Astrocyte of the spinal cord (primary cell): Measurements from ENCODE around the gene EMILIN3.

ENCODE experiments used
- DNase-seq: peaks from one replicate; pipeline ENCODE4 v3.0.0; 2011; ENCODE audit warnings: low read depth, low spot score
- H3K4me3 ChIP-seq: 2 replicates; pipeline ENCODE4 v1.5.1; 2011; ENCODE audit warnings: low read depth, mild to moderate bottlenecking, low read length, moderate library complexity
- in situ Hi-C: cut with HindIII; loops from 2 replicates; pipeline ENCODE4 v1.10.0; 2017; ENCODE audit warnings: low sequenced_read_pairs
- TF ChIP-seq, protein P1 (sequence below): IDR thresholded peaks from 2 replicates; pipeline ENCODE4 v1.5.1; 2012; ENCODE audit warnings: low read depth, mild to moderate bottlenecking, low read length, inconsistent platforms

Gene EMILIN3

DNA sequence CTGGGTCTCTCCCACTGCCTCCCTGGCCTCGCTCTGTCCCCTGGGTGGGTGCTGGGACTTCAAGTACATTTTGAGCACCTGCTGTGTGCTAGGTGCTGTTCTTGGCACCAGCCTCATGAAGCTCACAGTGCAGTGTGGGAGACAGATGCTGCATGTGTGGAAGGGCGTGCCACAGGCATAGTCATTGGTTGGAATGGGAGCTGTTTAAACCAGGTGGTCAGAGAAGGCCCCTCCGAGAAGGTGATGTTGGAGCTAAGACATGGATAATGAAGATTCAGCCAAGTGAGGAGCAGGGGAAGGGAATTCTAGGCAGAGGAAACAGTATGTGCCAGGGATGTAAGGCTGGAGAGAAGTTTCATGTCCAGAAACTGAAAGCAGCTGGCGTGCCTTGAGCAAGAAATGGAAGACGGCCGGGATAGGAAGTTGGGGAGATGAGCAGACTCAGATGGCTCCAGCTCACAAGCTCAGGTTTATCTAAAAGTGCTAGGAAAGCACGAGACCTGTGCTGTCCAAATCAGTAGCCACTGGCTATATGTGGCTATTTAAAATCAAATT lies 16.1 kb downstream of the EMILIN3 start:
- in situ Hi-C loops = no loop called here
- TF ChIP-seq, protein P1, sequence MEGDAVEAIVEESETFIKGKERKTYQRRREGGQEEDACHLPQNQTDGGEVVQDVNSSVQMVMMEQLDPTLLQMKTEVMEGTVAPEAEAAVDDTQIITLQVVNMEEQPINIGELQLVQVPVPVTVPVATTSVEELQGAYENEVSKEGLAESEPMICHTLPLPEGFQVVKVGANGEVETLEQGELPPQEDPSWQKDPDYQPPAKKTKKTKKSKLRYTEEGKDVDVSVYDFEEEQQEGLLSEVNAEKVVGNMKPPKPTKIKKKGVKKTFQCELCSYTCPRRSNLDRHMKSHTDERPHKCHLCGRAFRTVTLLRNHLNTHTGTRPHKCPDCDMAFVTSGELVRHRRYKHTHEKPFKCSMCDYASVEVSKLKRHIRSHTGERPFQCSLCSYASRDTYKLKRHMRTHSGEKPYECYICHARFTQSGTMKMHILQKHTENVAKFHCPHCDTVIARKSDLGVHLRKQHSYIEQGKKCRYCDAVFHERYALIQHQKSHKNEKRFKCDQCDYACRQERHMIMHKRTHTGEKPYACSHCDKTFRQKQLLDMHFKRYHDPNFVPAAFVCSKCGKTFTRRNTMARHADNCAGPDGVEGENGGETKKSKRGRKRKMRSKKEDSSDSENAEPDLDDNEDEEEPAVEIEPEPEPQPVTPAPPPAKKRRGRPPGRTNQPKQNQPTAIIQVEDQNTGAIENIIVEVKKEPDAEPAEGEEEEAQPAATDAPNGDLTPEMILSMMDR = no peak
- H3K4me3 ChIP-seq = no peak overlapping the region
- no peak for DNase-seq

DNA sequence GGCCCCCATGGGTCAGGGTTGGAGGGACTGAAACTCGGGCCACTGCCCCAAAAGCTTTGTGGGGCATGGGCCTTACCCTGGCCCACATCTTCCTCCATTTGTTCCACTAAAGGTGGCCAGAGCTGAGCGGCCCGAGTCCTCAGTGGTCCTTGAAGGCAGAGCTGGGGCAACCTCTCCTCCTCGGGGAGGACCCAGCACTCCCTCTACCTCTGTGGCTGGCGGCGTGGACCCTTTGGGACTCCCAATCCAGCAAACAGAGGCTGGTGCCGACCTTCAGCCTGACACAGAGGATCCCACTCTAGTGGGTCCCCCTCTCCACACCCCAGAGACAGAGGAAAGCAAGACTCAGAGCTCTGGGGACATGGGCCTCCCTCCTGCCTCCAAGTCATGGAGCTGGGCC lies 16.7 kb downstream of the EMILIN3 start:
- TF ChIP-seq, protein P1 = no peak
- in situ Hi-C loops = no loop called here
- no peak overlapping the region for H3K4me3 ChIP-seq
- DNase-seq = no peak

DNA sequence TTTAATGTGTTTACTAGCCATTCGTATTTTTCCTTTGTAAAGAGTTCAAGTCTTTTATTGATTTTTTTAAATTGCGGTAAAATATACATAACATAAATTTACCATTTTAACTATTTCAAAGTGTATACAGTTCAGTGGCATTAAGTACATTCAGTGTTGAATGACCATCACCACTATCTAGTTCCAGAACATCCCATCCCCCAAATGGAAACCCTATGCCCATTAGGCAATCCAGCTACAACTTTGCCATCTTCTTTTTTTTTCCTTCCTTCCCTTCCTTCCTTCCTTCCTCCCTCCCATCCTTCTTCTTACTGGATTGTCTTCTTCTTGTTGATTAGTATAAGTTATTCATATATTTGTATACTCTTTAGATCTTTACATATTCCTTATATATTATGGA lies 17.4 kb downstream of the EMILIN3 start:
- in situ Hi-C loops = no loop called here
- DNase-seq = no peak
- TF ChIP-seq, protein P1 = no peak
- H3K4me3 ChIP-seq = no peak overlapping the region

DNA sequence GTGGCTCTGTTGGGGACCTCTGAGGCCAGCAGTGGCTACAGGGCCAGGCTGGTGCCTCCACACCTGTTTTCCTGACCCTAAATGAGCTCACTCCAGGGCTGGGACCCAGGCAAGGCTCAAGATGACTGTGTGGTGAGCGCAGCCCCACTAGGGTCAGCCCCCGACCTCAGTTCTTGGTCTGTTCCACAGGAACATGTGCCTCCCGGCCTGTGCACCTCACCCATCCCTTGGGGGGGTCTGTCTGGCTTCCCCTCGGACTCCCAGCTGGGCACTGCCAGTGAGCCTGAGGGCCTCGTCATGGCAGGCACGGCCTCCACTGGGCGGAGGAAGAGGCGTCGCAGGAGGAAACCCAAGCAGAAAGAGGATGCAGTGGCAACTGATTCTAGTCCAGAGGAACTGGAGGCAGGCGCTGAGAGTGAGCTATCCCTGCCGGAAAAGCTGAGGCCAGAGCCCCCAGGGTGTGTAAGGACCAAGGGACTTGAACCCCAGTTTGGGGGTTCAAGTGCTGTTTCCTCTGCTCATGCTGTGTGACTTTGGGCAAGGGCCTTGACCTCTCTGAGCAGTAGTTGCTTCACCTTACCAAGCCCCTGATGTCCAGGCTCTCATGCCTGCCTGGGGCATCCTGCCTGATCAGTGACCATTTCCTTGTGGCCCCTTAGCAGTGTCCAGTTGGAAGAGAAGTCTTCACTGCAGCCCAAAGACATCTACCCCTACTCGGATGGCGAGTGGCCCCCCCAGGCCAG lies 18.0 kb downstream of the EMILIN3 start:
- TF ChIP-seq, protein P1 = no peak
- in situ Hi-C loops = no loop called here

DNA sequence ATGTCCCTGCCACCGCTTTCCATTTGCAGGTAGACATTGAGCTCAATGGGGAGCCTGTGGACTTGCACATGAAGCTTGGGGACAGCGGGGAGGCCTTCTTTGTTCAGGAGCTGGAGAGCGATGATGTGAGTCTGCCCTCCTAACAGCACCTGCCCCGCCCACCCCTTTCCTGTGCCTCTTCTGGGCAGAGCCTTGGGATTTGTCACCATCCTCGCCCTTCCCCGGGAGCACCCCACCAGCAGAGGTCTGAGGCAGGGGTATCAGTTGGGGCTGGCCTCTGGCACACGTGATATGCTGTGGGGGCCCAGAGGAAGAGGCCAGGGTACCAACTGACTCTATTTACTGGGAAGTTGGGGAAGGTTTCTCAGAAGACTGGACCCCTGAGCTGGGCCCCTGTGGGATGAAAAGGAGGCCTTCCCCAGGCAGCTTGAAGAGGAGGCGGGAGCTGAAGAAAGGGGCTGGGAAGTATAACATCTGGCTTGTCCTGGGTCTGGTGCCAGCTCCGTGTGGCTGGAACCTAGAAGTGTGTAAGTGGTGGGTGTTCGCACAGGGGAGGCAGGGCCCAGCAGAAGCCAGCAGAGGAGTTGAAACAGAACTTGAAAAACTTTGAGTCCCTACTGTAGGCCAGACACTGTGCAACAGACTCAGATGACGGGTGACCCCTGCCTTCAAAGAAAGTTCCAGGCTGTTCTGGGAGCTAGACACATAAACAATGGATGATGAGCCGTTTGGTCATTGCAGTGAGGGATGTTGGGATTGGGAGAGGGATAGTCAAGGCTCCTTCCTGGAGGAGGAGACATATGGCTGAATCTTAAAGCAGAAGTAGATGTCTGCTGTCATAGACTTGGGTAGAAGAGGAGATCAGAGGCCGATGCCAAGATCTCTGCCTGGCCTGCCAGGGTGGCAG lies 18.8 kb downstream of the EMILIN3 start:
- no peak overlapping the region for H3K4me3 ChIP-seq
- in situ Hi-C loops = no loop called here
- DNase-seq = no peak
- TF ChIP-seq, protein P1 = no peak

More for the DNA sequence above, 18.0 kb downstream of the EMILIN3 start:
- H3K4me3 ChIP-seq = no peak overlapping the region
- no peak for DNase-seq

DNA sequence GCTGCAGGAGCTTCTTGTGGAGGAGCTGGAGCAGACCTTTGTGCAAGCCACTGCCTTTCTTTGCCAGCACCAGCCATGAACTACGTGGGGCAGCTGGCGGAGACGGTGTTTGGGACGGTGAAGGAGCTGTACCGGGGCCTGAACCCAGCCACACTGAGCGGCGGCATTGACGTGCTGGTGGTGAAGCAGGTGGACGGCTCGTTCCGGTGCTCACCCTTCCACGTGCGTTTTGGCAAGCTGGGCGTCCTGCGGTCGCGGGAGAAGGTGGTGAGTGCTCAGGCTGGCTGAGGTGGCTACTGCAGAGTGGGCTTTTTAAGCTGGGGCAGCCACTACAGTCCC lies 20.9 kb downstream of the EMILIN3 start:
- TF ChIP-seq, protein P1 = no peak
- no peak for DNase-seq
- H3K4me3 ChIP-seq = no peak overlapping the region
- in situ Hi-C loops = no loop called here
